NCI-H69 (cell line): ENCODE results near the gene JAM3.
"Not testable (repeated sequence)": the region's sequence is repeated elsewhere in the genome, so short reads cannot be mapped to it uniquely, and the experiment has no call there.

Experiments used
- DNase-seq: peaks from one replicate; lab custom pipeline; 2025; lab: John Stamatoyannopoulos, UW

The JAM3 gene

DNA sequence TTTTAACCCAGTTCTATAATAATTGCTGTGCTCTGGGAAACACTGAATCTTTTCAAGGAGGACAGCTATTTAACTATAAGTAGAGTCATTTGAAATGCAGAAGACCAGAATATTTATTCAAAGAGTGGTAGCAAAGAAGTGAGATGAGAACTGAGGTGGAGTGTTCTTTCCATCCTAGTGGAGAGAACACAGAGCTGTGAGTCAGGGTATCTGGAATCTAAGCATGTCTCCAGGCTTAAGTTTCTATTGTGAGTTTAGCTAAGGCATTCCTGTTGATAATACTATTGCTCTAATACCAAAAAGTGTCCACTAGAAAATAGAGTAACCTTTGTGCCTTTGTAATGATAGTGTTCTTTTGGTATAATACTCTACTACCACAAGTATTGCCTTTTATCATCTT, 32.4 kb downstream of the JAM3 start:
- DNase-seq, result no peak

DNA sequence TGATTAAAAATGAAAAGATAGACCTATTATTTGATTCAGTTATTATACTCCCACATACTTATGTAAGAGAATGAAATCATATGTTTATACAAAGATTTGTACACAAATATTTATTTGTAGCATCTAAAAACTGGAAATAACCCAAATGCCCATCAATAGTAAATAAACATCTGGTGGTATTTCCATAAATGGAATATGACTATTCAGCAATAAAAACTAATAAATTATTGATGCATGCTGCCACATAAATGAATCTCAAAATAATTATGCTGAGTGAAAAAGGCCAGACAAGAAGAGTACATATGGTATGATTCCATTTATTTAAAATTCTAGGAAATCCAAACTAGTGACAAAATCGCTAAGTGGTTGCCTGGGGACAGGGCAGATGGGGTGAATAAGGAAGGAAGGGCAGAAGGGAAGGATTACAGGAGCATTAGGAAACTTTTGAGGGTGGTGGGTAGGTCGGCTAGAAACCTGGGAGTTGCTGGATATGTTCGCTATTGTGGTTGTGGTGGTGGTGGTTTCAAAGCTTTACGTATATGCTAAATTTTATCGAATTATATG, 41.5 kb downstream of the JAM3 start:
- DNase-seq, result no peak

DNA sequence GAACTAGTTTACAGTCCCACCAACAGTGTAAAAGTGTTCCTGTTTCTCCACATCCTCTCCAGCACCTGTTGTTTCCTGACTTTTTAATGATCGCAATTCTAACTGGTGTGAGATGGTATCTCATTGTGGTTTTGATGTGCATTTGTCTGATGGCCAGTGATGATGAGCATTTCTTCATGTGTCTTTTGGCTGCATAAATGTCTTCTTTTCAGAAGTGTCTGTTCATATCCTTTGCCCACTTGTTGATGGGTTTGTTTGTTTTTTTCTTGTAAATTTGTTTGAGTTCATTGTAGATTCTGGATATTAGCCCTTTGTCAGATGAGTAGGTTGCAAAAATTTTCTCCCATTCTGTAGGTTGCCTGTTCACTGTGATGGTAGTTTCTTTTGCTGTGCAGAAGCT, 44.9 kb downstream of the JAM3 start:
- not testable (repeated sequence) for DNase-seq

DNA sequence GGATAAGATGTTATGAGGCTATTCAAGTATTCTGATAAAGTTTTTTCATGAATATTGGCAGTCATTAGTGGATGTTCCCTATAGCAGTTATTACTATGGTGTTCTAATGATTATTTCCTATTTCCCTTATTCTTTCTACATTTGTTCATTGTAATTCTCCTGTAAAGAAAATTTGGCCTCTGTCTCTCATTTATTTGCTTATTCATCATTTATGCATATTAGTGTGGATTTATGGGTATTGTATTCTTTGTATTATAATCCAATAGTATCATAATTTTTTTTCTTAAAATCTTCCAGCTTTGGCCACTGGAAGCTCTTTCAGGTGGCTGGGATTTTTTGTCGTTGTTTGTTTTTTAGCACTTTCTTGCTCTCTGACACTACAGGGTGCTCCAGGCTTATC, 47.3 kb downstream of the JAM3 start:
- no peak for DNase-seq

DNA sequence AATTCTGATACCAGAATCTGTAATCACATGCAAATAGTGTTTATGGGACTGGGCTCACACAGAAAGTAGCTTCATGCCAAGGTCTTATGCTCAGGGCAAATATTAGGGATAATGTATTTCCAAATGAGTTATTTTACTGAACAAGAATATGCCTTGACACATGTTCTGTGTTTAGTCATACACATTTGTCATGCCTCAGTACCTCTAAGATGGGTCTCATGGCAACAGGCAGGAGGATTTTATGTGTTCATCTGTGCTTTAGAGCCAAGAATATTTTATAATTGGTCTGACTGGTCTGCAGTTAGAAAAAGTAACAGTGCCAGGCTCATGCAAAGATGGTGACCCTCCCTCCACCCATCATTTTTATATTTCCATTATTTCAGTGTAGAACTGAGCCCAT, 49.1 kb downstream of the JAM3 start:
- DNase-seq, result no peak

DNA sequence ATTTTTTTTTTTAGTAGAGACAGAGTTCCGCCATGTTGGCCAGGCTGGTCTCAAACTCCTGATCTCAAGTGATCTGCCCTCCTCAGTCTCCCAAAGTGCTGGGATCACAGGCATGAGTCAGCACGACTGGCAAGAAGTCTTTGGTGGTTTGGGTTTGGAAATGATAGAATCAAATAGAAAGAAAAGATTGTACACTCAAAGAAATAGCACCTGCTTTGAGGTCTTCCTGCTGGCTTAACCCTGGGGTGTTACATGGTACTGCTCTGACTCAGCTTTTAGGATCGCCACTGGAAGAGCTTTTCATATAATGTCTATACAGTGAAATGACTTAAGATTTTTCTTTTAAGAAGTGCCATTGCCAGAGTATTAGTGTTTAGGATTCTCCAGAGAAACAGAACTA, 50.2 kb downstream of the JAM3 start:
- DNase-seq, result no peak

DNA sequence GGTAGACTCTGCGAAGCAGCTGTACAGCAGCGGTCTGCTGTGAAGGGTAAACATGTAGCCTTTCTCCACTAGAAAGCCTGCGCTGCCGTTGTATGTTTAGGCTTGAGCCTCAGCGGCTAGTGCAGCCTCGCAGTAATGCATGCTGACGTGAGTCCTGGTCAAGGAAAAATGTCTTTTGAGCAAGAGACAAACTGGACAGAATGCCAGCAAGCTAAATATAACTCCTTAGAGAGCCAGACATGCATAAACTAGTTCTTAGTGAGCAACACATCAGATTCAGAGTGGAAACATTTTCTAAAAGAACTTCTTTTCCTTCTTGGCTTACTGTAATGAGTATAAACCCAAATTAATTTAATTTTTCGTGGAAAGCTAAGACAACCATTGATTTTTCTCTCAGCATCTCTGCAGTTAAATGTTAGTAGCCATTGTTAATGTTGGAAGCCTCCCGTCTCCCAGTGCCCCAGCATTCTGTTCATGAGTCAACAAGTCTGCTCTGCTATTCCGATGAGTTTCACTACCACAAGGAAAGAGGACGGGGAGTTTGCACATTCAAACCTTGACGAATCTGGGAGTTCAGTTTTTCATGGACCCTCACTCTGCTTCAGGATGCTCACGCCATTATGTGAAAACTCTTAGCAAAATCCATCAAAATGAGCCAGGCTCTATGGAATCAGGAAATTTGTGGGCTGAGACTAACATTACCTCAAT, 51.4 kb downstream of the JAM3 start:
- DNase-seq, result no peak

DNA sequence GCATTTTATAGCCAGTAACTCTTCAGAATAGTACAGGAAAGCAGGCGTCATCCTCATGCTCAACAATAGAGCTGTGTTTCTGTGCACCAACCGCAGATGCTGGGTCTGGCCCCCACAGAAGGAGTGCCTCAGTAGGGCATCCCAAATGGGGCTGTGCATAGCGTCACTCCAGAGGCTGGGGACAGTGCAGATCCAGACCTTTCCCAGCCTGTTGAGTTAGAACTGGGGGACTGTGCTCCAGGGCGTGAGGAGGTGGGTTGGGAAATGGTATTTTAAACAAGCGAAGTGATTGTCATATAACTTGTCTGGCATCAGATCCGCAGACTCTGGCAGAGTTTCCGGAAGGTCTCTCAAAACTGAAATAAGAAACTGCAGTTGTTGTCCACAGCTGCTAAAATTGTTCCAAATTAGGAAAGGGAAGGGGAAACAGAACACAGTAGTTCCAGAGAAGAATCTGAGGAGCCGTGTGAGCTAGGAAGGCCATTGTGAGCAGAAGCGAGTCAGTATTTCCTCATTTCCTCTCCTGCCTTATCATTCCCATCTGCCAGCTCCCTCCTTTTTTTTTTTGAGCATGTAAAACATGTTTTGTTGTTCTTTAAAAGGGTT, 52.2 kb downstream of the JAM3 start:
- no peak for DNase-seq

DNA sequence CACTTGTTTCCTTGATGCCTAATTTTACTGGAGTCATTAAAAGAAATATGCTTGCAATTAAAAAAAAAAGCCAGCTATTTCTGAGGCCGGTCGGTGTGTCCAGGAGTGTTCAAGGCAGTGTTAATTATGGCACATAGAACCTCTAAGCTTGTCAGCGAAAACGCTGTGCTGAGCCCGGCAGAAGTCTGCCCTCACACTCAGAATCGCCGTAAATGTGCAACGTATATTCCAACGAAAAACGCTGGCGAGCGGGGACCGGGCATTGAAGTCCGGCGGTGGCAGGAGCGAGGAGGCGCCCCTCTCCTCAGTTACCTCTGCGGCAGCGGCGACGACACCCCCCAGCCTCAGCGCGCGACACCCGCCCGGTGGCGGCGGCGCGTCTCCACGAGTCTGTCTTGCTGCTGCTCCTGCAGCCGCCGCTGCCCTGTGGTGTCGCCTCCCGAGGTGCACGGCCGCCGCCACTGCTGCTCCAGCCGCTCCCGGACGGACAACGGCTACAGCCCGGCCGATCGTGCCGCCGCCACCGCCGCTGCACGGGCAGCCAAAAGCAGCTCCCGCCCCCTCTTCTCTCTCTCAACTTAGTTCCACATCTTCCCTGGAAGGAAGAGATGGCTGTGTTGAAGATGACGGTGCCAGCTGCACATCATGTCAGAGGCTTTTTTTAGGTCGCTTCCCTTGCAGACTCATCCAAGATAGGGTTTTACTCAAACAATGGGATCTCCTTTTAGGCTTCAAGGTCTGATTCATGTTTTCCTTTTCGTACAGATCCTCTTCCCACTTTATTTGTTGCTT, 56.0 kb downstream of the JAM3 start:
- no peak for DNase-seq

DNA sequence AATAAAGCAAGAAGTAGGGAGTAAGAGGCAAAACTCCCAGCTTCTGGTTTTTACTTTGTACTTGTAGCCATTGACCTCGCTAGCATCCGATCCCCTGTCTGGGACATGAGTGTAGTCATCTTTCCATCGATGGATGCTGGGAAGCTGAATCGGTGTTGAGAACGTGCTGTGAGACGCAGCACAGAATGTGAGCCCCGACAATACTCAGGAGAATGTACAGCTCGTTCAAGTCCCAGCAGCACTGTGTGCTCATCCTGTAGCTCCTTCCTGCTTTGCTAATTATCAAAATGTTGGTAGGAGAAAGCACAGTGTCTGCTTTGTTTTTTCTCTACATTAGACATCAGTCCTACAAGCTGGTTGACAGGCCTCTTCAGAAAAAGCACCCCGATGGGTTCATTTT, 56.6 kb downstream of the JAM3 start:
- no peak for DNase-seq

DNA sequence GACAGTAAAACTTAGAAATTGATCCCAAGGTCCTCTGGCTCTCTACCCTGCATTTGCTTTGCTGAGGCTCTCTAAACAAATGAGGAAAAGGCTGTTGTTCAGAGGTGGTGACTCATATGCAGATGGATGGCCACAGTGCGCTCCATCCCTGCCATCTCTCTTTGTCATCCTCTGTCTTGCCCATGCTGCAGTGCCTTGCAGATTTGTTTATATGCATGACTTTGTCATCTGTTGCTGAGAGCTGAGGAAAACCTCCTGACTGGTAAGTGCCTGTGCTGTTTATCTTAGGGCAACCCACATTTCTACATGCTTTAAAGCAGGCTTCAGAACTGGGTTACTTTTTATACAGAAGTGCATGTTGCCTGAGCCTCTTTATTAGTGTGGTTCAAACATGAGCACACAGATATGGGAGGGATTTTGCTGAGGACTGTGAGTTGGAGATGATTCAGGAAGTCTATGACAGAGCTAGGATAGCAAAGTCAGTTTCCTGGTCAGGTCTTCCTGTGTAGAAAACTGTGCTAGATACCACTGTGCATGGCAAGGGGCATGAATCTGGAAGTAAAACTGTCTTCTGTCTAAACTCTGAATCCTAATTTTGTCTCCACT, 57.4 kb downstream of the JAM3 start:
- DNase-seq, result no peak

DNA sequence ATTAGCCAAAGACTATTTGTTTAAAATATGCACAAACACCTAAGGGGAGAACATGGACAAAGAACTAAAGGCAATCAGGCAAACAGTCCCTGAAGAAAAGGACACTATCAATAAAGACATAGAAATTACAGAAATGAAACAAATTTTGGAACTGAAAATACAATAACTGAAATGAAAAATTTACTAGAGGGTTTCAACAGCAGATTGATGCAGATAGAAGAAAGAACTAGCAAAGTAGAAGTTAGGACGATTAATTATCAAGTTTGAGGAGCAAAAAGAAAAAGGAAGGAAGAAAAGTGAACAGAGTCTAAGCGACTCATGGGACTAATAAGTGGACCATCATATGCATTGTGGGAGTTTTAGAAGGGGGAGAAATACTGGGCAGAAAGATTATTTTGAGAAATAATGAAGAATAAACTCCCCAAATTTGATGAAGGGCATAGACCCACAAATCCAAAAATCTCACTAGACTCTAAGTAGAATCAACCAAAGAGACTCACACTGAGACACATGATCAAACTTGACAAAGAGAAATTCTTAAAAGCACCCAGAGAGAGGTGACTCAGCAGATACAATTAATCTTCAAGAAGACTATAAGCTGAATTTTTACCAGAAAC, 62.9 kb downstream of the JAM3 start:
- no peak for DNase-seq

DNA sequence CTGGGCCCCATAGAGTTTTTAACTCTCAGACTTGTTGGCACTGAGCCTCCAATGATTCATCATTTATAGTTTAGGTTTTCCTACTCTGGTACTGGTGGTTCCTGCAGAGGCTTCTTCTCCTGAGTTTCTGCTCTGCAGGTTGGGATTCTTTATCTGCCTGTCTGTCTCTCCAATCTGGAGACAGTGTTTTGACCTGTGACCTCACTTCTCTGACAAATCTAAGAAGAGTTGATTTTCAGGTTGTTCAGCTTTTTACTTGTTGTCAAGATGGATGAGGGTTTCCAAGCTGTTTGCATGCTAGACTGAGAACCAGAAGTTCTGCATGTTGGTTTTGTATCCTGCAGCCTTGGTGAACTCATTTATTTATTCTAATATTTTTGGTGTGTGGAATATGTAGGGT, 63.9 kb downstream of the JAM3 start:
- no peak for DNase-seq

DNA sequence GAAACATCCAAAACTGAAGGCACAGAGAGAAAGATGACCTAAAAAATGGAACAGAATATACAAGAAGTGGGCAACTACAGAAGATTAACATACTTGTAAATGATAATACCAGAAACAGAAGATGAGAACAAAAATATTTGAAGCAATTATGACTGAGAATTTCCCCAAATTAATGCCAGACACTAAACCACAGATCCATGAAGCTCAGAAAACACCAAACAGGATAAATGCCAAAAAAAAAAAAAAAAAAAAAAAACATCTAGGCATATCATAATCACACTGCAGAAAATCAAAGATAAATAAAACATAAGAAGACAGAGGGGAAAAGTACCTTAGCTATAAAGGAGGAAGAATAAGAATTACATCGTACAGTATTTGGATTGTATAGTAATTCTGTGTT, 65.3 kb downstream of the JAM3 start:
- no peak for DNase-seq

DNA sequence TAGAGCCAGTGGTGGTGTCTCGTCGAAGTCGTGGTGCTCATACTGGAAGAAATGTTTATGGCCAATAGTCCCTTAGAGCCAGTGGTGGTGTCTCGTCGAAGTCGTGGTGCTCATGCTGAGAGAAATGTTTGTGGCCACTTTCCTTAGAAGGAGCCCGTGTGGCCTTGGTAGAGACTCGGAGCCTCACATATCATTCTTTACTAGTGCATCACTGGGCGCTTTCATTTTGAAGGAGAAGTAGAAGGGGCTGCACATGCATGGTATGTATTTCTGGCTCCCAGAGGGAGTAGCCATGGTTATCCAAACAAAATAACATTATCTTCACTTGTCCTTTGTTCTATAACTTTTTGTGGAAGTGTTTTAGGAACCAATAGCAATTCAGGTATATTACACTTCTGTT, 69.5 kb downstream of the JAM3 start:
- DNase-seq, result no peak

DNA sequence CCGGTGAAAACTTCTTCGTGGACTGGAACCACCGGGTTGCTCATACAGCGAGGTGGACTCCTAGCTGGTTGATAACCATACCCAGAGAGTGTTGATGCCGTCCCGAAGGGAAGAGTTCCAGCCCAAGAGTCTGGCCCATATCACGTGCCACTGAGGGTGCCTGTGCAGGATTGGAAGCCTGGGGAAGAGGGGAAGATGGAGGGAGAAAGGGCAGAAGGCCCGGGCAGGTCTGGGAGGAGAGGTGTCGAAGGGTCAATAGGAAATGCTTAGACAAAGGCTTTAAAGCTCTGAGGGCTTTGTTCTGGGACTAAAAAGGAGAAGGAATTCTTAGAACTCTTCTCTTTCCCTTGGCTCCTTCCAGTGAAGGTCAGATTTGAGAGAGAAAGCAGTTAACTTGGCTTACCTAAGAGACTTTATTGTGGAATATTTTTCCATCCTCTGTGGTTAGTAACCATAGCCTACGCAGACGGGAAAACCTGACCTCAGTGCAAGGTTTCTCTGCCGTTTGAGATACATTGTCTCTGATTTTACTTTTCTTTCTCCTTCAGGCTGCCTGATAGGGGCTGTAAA, 70.5 kb downstream of the JAM3 start:
- no peak for DNase-seq

DNA sequence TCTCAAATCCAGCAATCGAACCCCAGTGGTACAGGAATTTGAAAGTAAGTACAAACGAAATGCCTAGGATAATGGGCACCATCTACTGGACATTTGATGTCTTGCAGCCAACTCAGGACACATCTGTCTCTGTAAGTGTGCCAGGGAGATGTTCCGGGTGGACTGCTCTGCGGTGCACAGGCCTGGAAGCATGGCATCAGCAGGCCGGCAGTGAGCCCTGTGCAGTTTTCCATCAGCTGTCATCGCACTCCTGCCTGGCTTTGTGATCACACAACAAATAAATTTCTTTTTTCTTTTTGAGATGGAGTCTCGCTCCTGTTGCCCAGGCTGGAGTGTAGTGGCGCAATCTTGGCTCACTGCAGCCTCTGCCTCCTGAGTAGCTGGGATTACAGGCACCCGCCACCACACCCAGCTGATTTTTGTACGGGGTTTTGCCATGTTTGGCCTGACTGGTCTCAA, 71.0 kb downstream of the JAM3 start:
- peak; percentile 73 for DNase-seq

DNA sequence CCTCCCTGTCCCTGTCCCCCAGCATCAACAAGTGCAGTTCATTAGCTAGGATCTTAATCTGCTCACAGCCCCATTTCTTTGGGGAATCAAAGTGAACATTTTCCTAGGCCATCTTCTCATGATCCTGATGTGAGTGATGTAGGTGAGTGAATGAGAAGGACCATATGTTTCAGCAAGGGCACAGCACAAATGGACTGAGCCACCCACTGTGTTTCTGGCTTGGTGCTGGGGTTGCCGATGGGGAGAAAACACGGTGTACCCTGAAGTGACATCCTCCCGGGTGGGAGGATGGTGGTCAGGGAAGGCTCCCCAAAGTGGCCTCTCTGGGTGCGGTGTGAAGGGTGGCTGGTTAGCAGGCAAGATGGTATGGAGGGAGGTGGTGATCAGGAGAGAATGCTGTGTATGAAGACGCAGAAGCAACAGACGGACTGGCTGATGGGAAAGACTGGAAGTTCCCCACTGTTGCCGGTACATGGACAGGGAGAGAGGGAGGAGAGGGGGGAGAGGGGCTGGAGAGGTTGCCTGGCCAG, 72.2 kb downstream of the JAM3 start:
- no peak for DNase-seq

DNA sequence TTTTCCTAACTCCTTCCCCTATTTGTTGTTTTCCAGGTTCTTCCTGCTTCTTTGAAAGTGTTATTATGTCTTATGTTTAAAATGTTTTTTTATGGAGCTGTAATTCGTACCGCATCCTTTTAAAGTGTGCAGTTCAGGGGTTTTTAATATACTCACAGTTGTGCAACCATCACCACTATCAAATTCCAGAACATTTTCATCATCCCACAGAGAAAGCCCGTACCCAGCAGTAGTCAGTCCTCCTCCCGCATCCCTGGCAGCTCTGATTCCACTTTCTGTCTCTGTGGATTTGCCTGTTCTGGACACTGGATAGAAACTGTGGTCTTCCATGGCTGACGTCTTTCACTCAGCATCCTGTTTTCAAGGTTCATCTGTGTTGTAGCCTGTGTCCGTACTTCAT, 73.7 kb downstream of the JAM3 start:
- DNase-seq, result no peak

DNA sequence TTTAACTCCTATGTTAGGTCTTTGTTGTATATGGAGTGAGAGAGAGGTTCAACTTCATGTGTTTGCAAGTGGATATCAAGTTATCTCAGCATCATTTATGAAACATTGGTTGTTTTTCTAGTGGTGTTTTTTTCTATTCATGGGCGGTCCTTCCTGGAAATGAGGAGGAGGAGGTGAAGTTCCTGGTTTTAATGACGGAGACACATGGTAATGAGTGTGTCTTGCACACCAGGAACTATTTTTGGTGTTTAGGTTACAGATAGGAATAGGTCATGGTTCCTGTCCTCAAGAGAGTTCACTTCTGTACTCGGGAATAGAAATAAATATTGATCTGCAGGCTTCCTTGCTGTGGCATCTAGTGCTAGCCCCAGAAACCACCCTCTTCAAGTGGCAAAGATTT, 74.9 kb downstream of the JAM3 start:
- no peak for DNase-seq

DNA sequence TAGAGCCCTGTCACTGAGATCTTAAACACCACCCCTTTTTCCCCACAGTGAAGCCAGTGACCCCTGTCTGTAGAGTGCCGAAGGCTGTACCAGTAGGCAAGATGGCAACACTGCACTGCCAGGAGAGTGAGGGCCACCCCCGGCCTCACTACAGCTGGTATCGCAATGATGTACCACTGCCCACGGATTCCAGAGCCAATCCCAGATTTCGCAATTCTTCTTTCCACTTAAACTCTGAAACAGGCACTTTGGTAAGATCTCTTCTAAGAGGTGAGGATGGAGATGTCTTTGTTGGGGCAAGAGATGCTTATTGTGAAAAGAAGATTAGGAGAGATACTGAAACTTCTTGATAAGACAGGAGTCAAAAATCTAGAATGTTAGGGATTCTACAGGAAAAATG, 75.9 kb downstream of the JAM3 start:
- DNase-seq, result no peak
